BE2C (cell line): ENCODE measurements around the gene BACH2.

Source experiments
- DNase-seq: peaks from one replicate; pipeline ENCODE4 v3.0.0-alpha.2; 2020
- H3K27me3 ChIP-seq: fragments of 250-450 bp; sonication (Bioruptor Pico); 2 replicates; pipeline ENCODE4 v1.5.1; 2020; ENCODE audit warnings: mild to moderate bottlenecking
- H3K36me3 ChIP-seq: fragments of 250-450 bp; sonication (Bioruptor Pico); 2 replicates; pipeline ENCODE4 v1.5.1; 2020; ENCODE audit warnings: mild to moderate bottlenecking
- H3K4me1 ChIP-seq: fragments of 250-450 bp; sonication (Bioruptor Pico); 2 replicates; pipeline ENCODE4 v1.5.1; 2020
- H3K4me3 ChIP-seq: 2 replicates; pipeline ENCODE4 v1.5.1; 2011; ENCODE audit warnings: low read depth, low read length
- H3K9me3 ChIP-seq: fragments of 250-450 bp; sonication (Bioruptor Pico); 2 replicates; pipeline ENCODE4 v1.5.1; 2020
- CTCF ChIP-seq: IDR thresholded peaks from 2 replicates; pipeline ENCODE4 v1.5.1; 2012; ENCODE audit warnings: mild to moderate bottlenecking, low read depth, low read length

Gene BACH2

GRCh38 chr6:89970072-89970471 is 326.6 kb downstream of the BACH2 start:
- Histone ChIP-seq H3K36me3 (no peaks in the 10 kb centered on the region), H3K4me1 (no peaks in the 10 kb centered on the region), H3K4me3 (no peak overlapping the region), H3K27me3 (no peaks in the 10 kb centered on the region), H3K9me3 (no peaks in the 10 kb centered on the region)
- no peak for TF ChIP-seq CTCF
- DNase-seq = no peak

- no peak for TF ChIP-seq CTCF
- no peaks in the 10 kb centered on the region for H3K4me1 ChIP-seq
- H3K27me3 ChIP-seq = peaks cover 7% of the 10 kb centered on the region
- H3K9me3 ChIP-seq = no peaks in the 10 kb centered on the region
- no peak overlapping the region for H3K4me3 ChIP-seq
- DNase-seq = no peak
- H3K36me3 ChIP-seq = no peaks in the 10 kb centered on the region
Observed at GRCh38 chr6:89966913-89967312, 329.7 kb downstream of the BACH2 start.

- Histone ChIP-seq H3K9me3 (no peaks in the 10 kb centered on the region), H3K4me1 (no peaks in the 10 kb centered on the region), H3K36me3 (no peaks in the 10 kb centered on the region), H3K4me3 (no peak overlapping the region), H3K27me3 (peaks cover 14% of the 10 kb centered on the region)
- TF ChIP-seq CTCF = no peak
- DNase-seq = no peak
Observed at GRCh38 chr6:89966228-89966544, 330.5 kb downstream of the BACH2 start.

- H3K36me3 ChIP-seq = no peaks in the 10 kb centered on the region
- no peaks in the 10 kb centered on the region for H3K4me1 ChIP-seq
- H3K4me3 ChIP-seq = no peak overlapping the region
- TF ChIP-seq CTCF = no peak
- DNase-seq = no peak
- H3K9me3 ChIP-seq = no peaks in the 10 kb centered on the region
- peaks cover 19% of the 10 kb centered on the region for H3K27me3 ChIP-seq
Observed at GRCh38 chr6:89965441-89966227, 331.0 kb downstream of the BACH2 start.

- TF ChIP-seq CTCF = no peak
- Histone ChIP-seq H3K9me3 (no peaks in the 10 kb centered on the region), H3K27me3 (peaks cover 36% of the 10 kb centered on the region), H3K4me3 (no peak overlapping the region), H3K4me1 (no peaks in the 10 kb centered on the region), H3K36me3 (no peaks in the 10 kb centered on the region)
- no peak for DNase-seq
Observed at GRCh38 chr6:89963391-89963790, 333.3 kb downstream of the BACH2 start.

GRCh38 chr6:89961481-89961880 is 335.2 kb downstream of the BACH2 start:
- Histone ChIP-seq H3K9me3 (no peaks in the 10 kb centered on the region), H3K4me3 (no peak overlapping the region), H3K27me3 (peaks cover 37% of the 10 kb centered on the region), H3K4me1 (no peaks in the 10 kb centered on the region), H3K36me3 (no peaks in the 10 kb centered on the region)
- no peak for TF ChIP-seq CTCF
- DNase-seq = no peak
